Loucy (cell line): ENCODE results near the gene AGBL3.
"Not testable (repeated sequence)": the region's sequence is repeated elsewhere in the genome, so short reads cannot be mapped to it uniquely, and the experiment has no call there.

Experiments used
- EZH2phosphoT487 ChIP-seq: fragments of 200-600 bp; IDR thresholded peaks from 2 replicates; pipeline ENCODE4 v1.6.1; 2018; ENCODE audit warnings: antibody characterized with exemption, mild to moderate bottlenecking, moderate library complexity, borderline replicate concordance
- TF ChIP-seq, protein P1 (sequence below): fragments of 200-600 bp; sonication (generic); conservative IDR thresholded peaks from 2 replicates; pipeline ENCODE4 v1.5.1; 2014; ENCODE audit warnings: mild to moderate bottlenecking, antibody characterized with exemption, low read length

GRCh38 chr7:135173916-135174315 is 187.6 kb downstream of the AGBL3 start:
- TF ChIP-seq, protein P1, sequence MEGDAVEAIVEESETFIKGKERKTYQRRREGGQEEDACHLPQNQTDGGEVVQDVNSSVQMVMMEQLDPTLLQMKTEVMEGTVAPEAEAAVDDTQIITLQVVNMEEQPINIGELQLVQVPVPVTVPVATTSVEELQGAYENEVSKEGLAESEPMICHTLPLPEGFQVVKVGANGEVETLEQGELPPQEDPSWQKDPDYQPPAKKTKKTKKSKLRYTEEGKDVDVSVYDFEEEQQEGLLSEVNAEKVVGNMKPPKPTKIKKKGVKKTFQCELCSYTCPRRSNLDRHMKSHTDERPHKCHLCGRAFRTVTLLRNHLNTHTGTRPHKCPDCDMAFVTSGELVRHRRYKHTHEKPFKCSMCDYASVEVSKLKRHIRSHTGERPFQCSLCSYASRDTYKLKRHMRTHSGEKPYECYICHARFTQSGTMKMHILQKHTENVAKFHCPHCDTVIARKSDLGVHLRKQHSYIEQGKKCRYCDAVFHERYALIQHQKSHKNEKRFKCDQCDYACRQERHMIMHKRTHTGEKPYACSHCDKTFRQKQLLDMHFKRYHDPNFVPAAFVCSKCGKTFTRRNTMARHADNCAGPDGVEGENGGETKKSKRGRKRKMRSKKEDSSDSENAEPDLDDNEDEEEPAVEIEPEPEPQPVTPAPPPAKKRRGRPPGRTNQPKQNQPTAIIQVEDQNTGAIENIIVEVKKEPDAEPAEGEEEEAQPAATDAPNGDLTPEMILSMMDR = not testable (repeated sequence)
- TF ChIP-seq EZH2phosphoT487 = not testable (repeated sequence)
